ENCODE results near the gene PABPN1L.

DNA sequence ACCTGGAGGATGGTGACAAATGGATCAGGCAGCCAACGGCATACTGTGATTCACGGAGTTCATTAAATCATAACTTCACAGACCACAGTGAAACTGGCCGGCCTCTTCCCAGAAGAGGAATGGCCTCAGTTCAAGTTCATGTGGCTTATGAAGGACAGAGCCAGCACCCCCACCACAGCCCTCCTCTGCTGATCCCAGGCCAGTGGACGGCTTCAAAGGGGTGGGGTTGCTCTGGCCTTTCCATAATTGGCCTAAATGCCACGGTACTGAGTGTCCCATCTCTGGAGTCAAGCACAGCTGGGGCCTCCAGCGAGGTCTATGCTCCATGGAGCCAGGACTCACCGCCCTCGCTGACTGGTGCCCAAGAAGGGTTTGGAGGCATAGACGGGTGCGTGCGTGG lies 31.1 kb downstream of the PABPN1L start:
- TF ChIP-seq YY1 (IDR thresholded peaks at IDR 0.05; ENCODE audit: insufficient read depth, insufficient read length) (no peak), ZNF274 (IDR thresholded peaks at IDR 0.05; ENCODE audit: low read depth, low read length) (no peak)
